Glomerular visceral epithelial cell (primary cell): ENCODE data around the gene ZCCHC7.
A peak's percentile ranks its signal among the peaks of the same experiment; 100 is the strongest.
"Not testable (repeated sequence)": the region's sequence is repeated elsewhere in the genome, so short reads cannot be mapped to it uniquely, and the experiment has no call there.

ENCODE experiments used
- DNase-seq: peaks from one replicate; pipeline ENCODE4 v3.0.0-alpha.2; 2016; ENCODE audit errors: extremely low spot score

The ZCCHC7 gene

GRCh38 chr9:37119907-37120842 lies at the start of gene ZCCHC7:
TSS of gene ZCCHC7 (plus strand) at chr9:37120574.
- DNase-seq = peak; percentile 95

- DNase-seq = not testable (repeated sequence)
Observed at GRCh38 chr9:37074790-37075189, 45.6 kb upstream of the ZCCHC7 start.

- peak; percentile 95 for DNase-seq
Observed at GRCh38 chr9:37079370-37080164, 40.8 kb upstream of the ZCCHC7 start.

GRCh38 chr9:37080165-37080628 lies 40.2 kb upstream of the ZCCHC7 start:
- peak; percentile 34 for DNase-seq

GRCh38 chr9:37081507-37081906 lies 38.9 kb upstream of the ZCCHC7 start:
- DNase-seq = not testable (repeated sequence)

- no peak for DNase-seq
Observed at GRCh38 chr9:37082214-37082765, 38.1 kb upstream of the ZCCHC7 start.

- no peak for DNase-seq
Observed at GRCh38 chr9:37083654-37084053, 36.7 kb upstream of the ZCCHC7 start.

GRCh38 chr9:37085233-37085632 lies 35.1 kb upstream of the ZCCHC7 start:
- no peak for DNase-seq

GRCh38 chr9:37092714-37093295 lies 27.6 kb upstream of the ZCCHC7 start:
- not testable (repeated sequence) for DNase-seq

- no peak for DNase-seq
Observed at GRCh38 chr9:37094751-37095150, 25.6 kb upstream of the ZCCHC7 start.

GRCh38 chr9:37096628-37097027 lies 23.7 kb upstream of the ZCCHC7 start:
- DNase-seq = no peak

- DNase-seq = no peak
Observed at GRCh38 chr9:37097294-37097693, 23.1 kb upstream of the ZCCHC7 start.

GRCh38 chr9:37100327-37100726 lies 20.0 kb upstream of the ZCCHC7 start:
- peak; percentile 46 for DNase-seq

GRCh38 chr9:37100741-37101140 lies 19.6 kb upstream of the ZCCHC7 start:
- no peak for DNase-seq

GRCh38 chr9:37102486-37102885 lies 17.9 kb upstream of the ZCCHC7 start:
- no peak for DNase-seq

- peak; percentile 55 for DNase-seq
Observed at GRCh38 chr9:37104183-37104889, 16.0 kb upstream of the ZCCHC7 start.

GRCh38 chr9:37105234-37105633 lies 15.1 kb upstream of the ZCCHC7 start:
- DNase-seq = no peak

GRCh38 chr9:37107701-37108100 lies 12.7 kb upstream of the ZCCHC7 start:
- DNase-seq = no peak

- DNase-seq = not testable (repeated sequence)
Observed at GRCh38 chr9:37114442-37114841, 5.9 kb upstream of the ZCCHC7 start.

GRCh38 chr9:37117956-37118355 lies 2.4 kb upstream of the ZCCHC7 start:
- no peak for DNase-seq

GRCh38 chr9:37119360-37119759 lies 1.0 kb upstream of the ZCCHC7 start:
- no peak for DNase-seq
